ENCODE data around the gene SLC7A9.
"Not testable (repeated sequence)": the region's sequence is repeated elsewhere in the genome, so short reads cannot be mapped to it uniquely, and the experiment has no call there.

SLC7A9 gene

GRCh38 chr19:32824191-32824751 is 45.3 kb downstream of the SLC7A9 start:
- DNase-seq: no peak

DNA sequence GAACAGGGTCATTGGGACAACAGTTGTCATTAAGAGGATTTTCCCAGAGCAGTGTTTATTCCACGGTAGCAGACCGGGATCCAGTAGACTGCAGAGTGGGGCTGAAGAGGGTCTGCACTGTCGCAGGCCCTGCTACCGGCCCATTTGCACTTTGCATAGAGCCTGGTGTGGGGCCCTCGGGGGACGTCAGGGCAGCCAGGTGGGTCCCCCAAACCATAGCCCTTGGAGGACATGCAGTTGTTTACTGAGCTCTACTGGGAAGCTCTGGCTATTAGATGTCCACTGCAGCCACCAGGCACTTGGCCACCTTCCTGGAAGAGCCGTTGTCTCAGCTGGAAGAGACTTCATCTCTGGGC is 45.8 kb downstream of the SLC7A9 start:
- DNase-seq: no peak

- DNase-seq: no peak
These were observed 46.4 kb downstream of the SLC7A9 start for GRCh38 chr19:32822916-32823746.

DNA sequence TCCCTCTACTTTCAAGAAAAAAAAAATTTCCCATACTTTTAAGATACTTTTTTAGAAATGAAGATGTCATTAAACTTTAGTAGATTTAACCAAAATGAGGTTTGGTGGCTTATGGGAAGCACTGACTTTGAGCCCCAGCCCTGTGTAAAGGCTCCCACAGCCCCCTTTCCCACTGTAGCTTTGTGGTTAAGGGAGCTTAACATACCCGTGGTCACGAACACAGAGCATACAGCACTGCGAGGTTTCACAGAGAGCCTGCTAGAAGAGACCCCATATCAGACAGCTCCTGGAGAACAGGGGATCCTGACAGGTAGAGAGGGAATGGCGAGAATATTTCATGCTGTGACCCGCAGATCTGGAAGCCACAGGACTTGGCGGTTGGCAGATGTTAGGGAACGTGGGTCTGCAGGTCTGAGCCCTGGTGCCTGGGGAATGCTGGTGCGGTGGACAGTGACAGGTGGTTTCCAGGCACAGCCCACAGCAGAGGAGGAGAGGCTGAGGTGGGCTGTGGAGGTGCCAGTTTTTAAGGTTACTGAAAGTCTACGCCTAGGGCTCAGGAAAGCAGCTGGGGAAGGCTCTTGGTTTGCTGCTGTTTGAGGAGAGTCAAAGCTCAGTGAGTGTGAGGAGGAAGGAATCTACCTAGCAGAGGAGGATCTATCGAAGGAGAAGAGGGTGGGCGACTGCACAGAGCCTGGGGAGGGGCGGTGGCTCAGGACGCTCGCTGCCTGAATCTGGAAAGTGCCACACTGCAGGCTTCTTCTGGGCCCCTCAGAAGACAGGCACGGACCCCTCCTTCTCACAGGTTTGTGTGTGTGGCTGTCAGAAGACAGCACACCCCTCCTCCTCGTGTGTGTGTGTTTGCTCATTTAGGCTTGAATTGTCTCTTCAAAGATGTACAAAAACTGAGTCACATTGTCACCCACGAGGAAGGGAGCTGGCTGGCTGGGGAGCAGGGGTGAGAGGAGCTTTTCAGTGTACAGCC is 49.9 kb downstream of the SLC7A9 start:
- no peak for DNase-seq

GRCh38 chr19:32818536-32818935 is 51.0 kb downstream of the SLC7A9 start:
- DNase-seq: no peak

GRCh38 chr19:32817569-32818476 is 51.7 kb downstream of the SLC7A9 start:
- no peak for DNase-seq

DNA sequence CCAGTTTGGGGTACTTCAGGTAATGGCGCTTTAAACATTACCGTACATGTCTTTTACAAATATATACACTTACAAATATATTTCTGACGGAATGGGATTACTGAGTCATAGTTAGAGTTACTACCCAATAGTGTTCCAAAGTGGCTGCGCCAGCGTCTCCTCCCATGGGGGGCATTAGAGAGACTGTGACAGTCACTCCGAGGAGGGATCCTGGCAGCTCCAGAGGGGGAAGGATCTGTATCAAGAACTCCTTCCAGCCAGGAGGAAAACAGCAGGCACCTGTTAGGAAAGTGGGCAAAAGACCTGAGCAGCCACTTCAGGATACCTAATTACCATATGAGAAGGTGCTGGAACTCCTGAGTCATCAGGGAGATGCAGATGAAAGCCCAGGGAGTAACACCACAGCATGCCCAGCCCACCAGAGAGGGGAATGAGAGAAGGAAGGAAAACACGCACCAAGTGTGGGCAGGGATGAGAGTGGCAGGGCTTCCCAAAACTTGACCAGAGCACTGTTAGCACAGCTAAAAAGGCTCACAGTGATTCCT is 52.9 kb downstream of the SLC7A9 start:
- no peak for DNase-seq

GRCh38 chr19:32814624-32815023 is 54.9 kb downstream of the SLC7A9 start:
- no peak for DNase-seq

DNA sequence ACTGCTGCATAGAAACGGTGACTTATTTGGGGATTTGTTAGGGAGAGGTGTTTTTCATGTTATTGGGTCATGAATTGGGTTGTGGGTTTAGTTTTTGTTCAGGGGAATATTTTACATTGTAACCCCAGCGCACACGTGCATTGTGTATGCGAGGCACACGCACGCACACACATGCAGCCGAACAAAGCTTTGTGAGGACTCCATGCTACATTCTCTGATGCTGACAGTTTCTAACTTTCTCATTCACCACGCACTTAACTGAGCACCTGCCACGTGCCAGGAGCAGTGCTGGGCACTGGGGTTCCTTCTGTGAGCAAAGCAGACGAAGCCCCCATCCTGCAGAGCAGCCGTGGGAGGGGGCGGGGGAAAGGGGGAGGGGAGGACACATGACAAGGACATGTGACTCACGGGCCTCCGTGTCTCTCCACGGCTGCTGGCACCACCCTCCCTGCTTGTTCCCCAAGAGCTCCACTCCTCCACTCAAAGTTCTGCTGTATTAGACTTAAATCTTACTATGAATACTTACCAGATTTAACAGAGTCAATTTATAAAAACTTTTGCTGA is 55.6 kb downstream of the SLC7A9 start:
- no peak for DNase-seq

DNA sequence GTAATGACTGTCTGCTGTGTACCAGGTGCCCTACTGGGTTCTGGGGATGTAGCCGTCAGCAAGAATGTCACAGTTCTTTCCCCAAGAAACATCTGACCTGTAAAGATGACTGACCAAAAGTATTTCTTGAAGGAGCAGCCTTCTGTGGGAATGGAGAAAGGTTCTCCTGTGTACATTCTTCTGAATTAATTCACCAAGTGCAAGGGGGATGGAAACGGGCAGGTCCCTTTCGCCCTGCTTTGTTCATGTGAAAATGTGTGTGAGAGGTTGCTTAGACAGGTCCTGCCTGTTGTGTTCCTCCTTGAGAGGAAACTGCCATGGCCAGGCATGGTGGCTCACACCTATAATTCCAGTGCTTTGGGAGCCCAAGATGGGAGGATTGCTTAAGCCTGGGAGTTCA is 57.0 kb downstream of the SLC7A9 start:
- no peak for DNase-seq

DNA sequence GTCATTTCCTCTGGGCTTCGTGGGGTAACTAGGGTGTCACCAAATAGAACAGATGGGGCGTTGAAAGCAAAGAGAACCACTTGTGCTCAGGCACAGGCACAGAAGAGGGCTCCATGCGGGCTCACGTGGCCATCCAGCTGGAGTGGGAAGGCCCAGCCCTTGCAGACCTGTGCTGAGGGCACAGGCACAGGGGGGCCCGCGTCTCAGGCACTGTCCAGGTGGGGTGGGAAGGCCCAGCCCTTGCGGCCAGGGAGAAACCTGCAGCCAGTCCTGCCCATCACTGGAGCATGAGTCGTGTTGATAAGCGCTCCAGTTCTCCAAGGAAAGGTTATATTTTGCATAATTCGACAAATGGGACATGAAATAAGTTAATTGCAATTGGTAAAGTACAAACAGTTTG is 57.5 kb downstream of the SLC7A9 start:
- no peak for DNase-seq

GRCh38 chr19:32811151-32811550 is 58.4 kb downstream of the SLC7A9 start:
- DNase-seq: no peak

GRCh38 chr19:32810452-32810851 is 59.1 kb downstream of the SLC7A9 start:
- no peak for DNase-seq

DNA sequence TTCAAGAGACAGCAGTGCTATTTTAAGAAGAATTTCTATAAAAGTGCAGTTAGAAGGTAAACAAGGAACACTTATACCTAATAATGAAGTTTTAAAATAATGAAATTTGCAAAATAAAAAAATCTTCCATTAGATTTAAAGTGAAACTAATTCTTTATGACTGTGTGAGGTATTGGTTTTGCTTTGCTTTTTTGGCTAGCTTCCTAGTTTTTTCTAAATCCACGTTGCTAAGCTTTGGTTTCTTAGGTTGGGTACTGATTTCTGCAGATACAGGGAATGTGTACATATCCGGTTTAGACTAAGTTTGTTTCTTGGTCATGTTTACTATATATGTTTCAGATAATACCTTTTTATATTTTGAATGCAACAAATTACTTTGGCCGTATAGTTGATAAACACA is 59.8 kb downstream of the SLC7A9 start:
- no peak for DNase-seq

DNA sequence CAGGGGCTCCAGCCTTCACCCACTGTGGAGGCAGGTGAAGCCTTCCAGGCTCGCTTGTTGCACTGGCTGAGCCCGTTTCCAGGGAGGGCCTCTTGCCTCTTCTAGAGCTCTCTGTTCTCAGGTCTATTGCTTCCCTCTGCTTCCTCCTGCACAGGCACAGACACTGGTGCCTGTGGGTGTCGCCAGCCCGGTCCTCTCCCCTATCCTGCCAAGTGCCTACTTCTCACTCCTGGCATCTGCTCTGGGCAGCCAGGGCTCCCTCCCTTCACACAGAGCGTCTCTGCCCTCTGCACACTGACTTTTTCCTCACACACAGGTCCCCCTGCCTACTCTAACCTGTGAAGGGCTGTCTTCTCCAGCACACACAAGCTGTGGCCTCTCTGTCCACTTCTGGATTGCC is 60.3 kb downstream of the SLC7A9 start:
- DNase-seq: no peak

DNA sequence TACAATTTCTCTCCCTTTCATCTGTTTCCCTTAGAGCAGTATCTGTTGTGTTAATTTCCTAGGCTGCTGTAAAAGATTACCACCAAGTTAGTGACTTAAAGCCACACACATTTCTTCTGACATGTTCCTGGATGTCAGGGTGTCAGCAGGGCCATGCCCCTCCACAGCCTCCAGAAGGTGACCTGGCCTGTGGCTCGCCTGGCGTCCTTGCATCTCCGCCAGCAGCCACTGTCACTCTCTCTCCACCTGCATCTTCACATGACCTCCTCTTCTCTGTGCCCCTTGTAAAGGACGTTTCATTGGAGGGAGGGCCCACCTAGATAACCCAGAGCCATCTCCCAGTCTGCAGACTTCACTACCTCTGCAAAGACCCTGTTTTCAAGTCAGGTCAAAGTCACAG is 61.3 kb downstream of the SLC7A9 start:
- DNase-seq: no peak

GRCh38 chr19:32802840-32803239 is 66.7 kb downstream of the SLC7A9 start:
- no peak for DNase-seq

DNA sequence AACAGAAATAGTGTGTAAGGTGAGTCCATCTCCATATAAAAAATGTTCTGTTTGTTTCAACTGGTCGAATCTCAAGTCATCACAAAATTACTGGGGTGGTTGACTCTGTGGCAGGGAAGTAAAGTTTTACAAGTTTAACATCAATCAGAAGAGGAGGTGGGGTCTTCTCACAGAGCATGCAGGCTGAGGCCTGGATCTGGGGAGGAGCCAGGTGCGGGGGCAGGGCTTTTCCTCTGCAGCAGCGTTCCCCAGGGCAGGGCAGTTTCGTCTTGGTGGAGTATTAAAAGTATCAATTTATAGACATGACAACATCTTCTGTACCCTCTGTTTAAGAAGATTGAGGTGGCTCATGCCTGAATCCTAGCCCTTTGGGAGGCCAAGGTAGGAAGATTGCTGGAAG is 68.8 kb downstream of the SLC7A9 start:
- DNase-seq: no peak

DNA sequence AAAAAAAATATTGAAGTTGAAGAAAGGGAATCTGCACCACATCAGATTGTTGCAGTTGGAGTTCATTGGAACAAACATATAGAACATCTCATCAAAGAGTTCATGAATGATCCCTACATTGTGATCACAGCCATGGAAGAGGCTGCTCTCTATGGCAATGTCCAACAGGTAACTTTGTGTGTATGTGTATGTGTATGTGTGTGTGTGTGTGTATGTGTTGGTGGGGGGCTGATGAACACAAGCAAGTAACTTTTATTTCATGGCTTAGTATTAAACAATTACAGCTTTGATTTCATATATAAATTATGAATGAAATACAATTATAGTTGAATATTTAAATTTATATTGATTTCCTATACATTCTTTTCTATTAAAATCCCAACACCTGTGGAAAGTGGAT is 69.4 kb downstream of the SLC7A9 start:
- no peak for DNase-seq

DNA sequence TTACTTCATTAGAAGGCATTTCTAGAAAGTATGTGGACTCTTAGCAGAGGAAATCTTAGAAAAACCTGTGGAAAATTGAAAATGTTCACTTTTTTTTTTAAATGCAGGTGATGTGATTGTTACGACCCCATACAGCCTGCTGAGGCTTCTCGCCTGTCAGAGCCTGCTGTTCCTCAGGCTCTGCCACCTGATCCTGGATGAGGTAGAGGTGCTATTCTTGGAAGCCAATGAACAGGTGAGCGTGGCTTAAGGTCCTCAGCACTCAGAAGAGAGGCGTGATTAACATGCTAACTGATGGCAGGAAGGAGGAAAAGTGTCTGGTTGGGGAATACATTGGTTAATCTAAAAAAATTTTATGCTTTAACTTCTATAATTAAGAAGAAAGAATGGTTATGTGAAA is 71.4 kb downstream of the SLC7A9 start:
- DNase-seq: no peak

DNA sequence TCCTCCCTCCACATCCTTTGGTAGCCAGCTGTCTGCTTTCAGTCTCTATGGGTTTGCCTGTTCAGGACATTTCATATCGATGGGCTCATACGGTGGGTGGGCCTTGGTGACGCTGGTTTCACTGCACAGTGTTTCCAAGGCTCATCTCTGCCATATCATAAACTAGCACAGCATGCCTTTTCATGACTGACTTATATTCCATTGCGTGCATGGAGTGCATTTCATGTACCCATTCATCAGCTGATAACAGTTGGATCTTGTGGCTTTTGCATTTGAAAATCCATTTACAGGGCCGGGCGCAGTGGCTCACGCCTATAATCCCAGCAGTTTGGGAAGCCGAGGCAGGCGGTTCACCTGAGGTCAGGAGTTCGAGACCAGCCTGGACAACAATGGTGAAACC is 80.1 kb downstream of the SLC7A9 start:
- no peak for DNase-seq

DNA sequence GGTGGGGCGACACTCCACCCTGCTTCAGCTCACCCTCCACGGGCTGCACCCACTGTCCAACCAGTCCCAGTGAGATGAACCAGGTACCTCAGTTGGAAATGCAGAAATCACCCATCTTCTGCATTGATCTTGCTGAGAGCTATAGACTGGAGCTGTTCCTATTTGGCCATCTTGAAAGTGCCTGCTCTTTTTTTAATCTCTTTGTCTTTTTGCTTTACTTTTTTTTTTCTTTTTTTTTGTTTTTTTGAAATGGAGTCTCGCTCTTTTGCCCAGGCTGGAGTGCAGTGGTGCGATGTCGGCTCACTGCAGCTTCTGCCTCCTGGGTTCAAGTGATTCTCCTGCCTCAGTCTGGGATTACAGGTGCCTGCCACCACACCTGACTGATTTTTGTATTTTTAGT is 81.7 kb downstream of the SLC7A9 start:
- DNase-seq: not testable (repeated sequence)

Measured in activated CD4-positive, alpha-beta T cell treated with anti-CD3 and anti-CD28 coated beads for 4 hours (primary cell).